Neutrophil (primary cell): Measurements from ENCODE around the gene SERP2.
A peak's percentile ranks its signal among the peaks of the same experiment; 100 is the strongest.

ENCODE experiments used
- H3K27ac ChIP-seq: fragments of 200-600 bp; sonication (generic); 2 replicates; pipeline ENCODE4 v1.5.1; 2016; ENCODE audit warnings: mild to moderate bottlenecking, moderate library complexity
- H3K27me3 ChIP-seq: fragments of 200-600 bp; sonication (generic); 2 replicates; pipeline ENCODE4 v1.6.0; 2016; ENCODE audit warnings: mild to moderate bottlenecking
- H3K36me3 ChIP-seq: fragments of 200-600 bp; sonication (generic); 2 replicates; pipeline ENCODE4 v1.5.1; 2017
- H3K4me1 ChIP-seq, 2 experiments: fragments of 200-600 bp in 1 of 2; sonication (generic) in 1 of 2; 1 replicate in 1 of 2; 2 replicates in 1 of 2; pipeline versions ENCODE4 v1.5.1 to v1.6.1; 2013 to 2016; ENCODE audit warnings: low read depth in 1 of 2, low read length in 1 of 2, mild to moderate bottlenecking in 1 of 2, moderate library complexity in 1 of 2; ENCODE audit not compliant: control insufficient read depth in 1 of 2, insufficient read depth in 1 of 2
- H3K4me3 ChIP-seq, 2 experiments: fragments of 200-600 bp in 1 of 2; sonication (generic) in 1 of 2; 1 replicate in 1 of 2; 2 replicates in 1 of 2; pipeline ENCODE4 v1.5.1; 2013 to 2016; ENCODE audit warnings: low read depth in 1 of 2, low read length in 1 of 2, mild to moderate bottlenecking in 1 of 2, moderate library complexity in 1 of 2
- H3K9me3 ChIP-seq: fragments of 200-600 bp; sonication (generic); 2 replicates; pipeline ENCODE4 v1.5.1; 2016
- TF ChIP-seq, protein P1 (sequence below): fragments of 200-600 bp; sonication (generic); IDR thresholded peaks from 2 replicates; pipeline ENCODE4 v1.5.1; 2016; ENCODE audit warnings: antibody characterized with exemption

SERP2 gene

DNA sequence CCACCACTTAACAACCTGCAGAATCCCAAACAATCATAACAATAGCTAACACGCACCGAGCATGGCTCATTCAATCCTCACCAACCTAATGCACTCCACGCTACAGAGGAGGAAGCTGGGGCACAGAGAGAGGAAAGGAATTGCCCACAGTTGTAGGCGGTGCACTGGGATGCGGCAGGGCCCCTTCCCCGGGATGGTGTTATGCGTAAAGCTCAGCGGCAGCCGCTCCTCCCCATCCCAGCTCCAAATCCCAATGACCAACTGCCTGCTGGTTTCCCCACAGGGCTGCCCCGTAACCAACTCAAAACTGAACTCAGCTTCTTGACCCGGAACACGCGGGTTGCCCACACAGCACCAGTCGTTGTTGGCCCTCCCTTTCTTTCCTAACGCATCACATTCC is 42.2 kb downstream of the SERP2 start:
- H3K9me3 ChIP-seq: no peaks in the 10 kb centered on the region
- peak overlapping the region; percentile 59 for H3K27ac ChIP-seq
- no peaks in the 10 kb centered on the region for H3K27me3 ChIP-seq
- H3K4me3 ChIP-seq: peak overlapping the region in 1 of 2 experiments; percentile 4
- H3K4me1 ChIP-seq: peaks cover 56 to 66% of the 10 kb centered on the region in 2 experiments
- TF ChIP-seq, protein P1, sequence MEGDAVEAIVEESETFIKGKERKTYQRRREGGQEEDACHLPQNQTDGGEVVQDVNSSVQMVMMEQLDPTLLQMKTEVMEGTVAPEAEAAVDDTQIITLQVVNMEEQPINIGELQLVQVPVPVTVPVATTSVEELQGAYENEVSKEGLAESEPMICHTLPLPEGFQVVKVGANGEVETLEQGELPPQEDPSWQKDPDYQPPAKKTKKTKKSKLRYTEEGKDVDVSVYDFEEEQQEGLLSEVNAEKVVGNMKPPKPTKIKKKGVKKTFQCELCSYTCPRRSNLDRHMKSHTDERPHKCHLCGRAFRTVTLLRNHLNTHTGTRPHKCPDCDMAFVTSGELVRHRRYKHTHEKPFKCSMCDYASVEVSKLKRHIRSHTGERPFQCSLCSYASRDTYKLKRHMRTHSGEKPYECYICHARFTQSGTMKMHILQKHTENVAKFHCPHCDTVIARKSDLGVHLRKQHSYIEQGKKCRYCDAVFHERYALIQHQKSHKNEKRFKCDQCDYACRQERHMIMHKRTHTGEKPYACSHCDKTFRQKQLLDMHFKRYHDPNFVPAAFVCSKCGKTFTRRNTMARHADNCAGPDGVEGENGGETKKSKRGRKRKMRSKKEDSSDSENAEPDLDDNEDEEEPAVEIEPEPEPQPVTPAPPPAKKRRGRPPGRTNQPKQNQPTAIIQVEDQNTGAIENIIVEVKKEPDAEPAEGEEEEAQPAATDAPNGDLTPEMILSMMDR: no peak
- no peaks in the 10 kb centered on the region for H3K36me3 ChIP-seq

DNA sequence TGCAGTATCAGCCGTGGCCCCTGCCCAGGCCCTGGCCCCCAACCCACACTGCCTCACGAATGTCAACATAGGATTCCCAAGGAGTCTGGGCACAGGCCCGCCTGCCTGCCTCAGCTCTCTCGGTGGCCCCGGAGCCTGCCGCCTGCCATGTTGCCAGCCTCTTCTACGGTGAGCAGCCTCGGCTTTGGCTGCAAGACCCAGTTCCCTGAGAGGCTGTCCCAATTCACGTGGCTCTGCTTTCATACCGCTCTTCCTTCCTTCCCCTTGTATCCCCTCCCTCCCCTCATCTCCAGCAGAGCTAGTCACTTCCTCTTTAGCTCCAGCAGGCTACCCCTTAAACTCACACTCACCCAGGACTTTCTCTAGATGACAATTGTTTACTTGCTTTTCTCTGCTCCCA is 42.7 kb downstream of the SERP2 start:
- no peaks in the 10 kb centered on the region for H3K9me3 ChIP-seq
- peak overlapping the region in 1 of 2 experiments; percentile 4 for H3K4me3 ChIP-seq
- H3K36me3 ChIP-seq: no peaks in the 10 kb centered on the region
- H3K27ac ChIP-seq: peak overlapping the region; percentile 59
- TF ChIP-seq, protein P1: no peak
- H3K27me3 ChIP-seq: no peaks in the 10 kb centered on the region
- peaks cover 56 to 66% of the 10 kb centered on the region in 2 experiments for H3K4me1 ChIP-seq

DNA sequence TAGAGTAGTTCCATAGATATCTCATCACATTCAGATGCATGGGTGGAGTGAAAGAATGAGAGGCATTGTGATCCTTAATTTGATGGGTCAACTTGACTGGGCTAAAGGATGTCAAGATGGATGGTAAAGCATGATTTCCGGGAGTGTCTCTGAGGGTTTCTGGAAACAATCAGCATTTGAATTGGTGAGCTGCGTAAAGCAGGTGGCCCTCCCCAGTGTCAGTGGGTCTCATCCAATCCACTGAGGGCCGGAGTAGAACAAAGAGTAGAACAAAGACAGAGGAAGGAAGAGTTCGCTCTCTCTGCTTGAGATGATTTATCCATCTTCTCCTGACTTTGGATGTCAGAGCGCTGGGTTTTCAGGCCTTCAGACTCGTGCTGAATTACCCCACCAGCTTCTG is 43.1 kb downstream of the SERP2 start:
- Histone ChIP-seq H3K36me3 (no peaks in the 10 kb centered on the region), H3K9me3 (no peaks in the 10 kb centered on the region), H3K4me1 (peaks cover 56 to 66% of the 10 kb centered on the region in 2 experiments), H3K4me3 (no peak overlapping the region), H3K27ac (peak overlapping the region; percentile 59), H3K27me3 (no peaks in the 10 kb centered on the region)
- TF ChIP-seq, protein P1: no peak

DNA sequence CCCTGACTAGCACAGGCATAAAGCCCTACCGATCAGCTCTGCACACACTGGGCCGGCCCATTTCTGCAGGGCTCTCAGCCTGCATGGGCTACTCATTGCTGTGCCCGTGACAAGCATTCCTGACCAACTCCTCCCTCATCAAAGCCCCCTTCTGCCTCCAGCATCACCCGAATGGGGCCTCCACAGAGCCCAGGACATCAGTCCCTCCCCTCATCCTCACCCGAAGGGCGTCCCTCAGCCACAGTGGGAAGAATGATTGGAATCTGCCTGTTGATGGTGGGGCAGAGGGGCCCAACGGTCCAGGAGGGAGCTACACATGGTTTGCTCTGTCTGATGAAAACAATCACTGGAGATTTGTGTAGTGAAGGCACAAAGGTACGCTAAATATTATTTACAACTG is 43.8 kb downstream of the SERP2 start:
- Histone ChIP-seq H3K27me3 (no peaks in the 10 kb centered on the region), H3K4me3 (no peak overlapping the region), H3K27ac (peak overlapping the region; percentile 47), H3K9me3 (no peaks in the 10 kb centered on the region), H3K4me1 (peaks cover 50 to 59% of the 10 kb centered on the region in 2 experiments), H3K36me3 (no peaks in the 10 kb centered on the region)
- TF ChIP-seq, protein P1: no peak

DNA sequence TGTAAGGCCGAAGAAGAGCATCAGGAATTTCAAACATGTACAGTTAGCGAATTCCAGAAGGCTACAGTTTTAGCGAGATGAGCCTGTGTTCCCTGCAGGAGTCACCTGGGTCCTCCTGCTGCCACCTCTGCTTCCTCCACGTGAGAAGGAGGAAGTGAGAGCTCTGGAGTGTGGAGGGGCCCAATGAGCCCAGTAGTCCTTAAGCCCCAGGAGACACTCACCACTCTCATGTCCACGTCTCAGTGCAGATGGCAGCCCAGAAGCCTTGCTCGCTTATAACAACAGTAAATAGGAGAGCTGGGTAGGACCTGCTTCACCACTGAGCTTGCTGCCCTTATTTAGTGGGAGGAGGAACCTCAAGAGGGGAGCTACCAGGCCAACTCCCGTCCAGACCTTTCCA is 44.3 kb downstream of the SERP2 start:
- no peaks in the 10 kb centered on the region for H3K27me3 ChIP-seq
- no peaks in the 10 kb centered on the region for H3K9me3 ChIP-seq
- peaks cover 46 to 55% of the 10 kb centered on the region in 2 experiments for H3K4me1 ChIP-seq
- no peaks in the 10 kb centered on the region for H3K36me3 ChIP-seq
- H3K4me3 ChIP-seq: no peak overlapping the region
- TF ChIP-seq, protein P1: no peak
- peak overlapping the region; percentile 47 for H3K27ac ChIP-seq
